COLO668 (cell line): ENCODE data around the gene CYP26C1.

Source experiments
- DNase-seq: peaks from one replicate; lab custom pipeline; 2025; ENCODE audit not compliant: unreplicated experiment; lab: John Stamatoyannopoulos, UW

CYP26C1 gene, protein sequence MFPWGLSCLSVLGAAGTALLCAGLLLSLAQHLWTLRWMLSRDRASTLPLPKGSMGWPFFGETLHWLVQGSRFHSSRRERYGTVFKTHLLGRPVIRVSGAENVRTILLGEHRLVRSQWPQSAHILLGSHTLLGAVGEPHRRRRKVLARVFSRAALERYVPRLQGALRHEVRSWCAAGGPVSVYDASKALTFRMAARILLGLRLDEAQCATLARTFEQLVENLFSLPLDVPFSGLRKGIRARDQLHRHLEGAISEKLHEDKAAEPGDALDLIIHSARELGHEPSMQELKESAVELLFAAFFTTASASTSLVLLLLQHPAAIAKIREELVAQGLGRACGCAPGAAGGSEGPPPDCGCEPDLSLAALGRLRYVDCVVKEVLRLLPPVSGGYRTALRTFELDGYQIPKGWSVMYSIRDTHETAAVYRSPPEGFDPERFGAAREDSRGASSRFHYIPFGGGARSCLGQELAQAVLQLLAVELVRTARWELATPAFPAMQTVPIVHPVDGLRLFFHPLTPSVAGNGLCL

DNA sequence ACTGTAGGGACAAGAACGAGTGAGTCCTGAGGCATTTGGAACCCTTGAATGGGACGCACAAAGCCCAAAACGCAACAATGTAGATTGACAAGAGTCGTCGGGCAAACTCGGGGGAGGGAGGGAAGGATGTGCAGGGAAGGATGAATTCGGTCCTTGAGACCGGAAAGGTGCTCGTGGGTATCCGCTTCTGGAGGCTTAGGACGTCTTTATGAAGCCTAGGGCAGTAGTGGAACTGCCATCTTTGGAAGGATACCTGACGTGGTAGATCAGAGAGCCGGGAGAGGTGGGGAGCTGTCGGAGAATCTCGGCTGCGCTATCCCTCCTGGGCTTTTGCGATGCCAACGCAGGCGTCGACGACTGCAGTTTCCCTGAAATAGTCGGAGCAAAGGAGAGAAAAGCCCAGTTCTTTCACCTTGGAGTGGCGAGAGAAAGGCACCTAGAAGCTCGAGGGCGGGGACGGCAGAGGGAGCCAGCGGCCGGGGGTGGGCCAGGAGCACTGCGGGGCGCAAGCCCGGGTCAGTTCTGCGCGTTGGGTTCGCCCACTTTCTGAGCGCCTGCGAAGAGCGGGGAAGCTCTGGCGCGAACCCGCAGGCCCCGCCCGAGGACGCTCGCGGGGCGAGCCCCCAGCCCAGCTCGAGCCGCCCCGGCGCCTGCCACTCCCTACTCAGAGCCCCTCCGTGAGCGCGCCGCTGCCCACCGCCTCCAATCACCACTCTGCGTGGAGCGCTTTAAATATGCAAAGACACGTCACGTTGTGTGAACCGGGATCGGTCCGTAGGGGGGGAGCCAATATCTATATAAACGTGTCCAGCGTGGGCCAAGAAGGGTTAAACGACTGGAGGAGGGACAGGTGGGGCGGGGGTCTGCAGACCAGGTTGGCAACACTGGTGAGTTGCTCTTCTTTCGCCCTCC lies at the start of gene CYP26C1:
CYP26C1 (plus strand) TSS at position 824 of the 912 bp plus-strand sequence. CDS start 466 bp downstream, outside the sequence.
- DNase-seq = no peak

- DNase-seq = no peak
These were observed 44.9 kb upstream of the CYP26C1 start for GRCh38 chr10:93015722-93016121.

DNA sequence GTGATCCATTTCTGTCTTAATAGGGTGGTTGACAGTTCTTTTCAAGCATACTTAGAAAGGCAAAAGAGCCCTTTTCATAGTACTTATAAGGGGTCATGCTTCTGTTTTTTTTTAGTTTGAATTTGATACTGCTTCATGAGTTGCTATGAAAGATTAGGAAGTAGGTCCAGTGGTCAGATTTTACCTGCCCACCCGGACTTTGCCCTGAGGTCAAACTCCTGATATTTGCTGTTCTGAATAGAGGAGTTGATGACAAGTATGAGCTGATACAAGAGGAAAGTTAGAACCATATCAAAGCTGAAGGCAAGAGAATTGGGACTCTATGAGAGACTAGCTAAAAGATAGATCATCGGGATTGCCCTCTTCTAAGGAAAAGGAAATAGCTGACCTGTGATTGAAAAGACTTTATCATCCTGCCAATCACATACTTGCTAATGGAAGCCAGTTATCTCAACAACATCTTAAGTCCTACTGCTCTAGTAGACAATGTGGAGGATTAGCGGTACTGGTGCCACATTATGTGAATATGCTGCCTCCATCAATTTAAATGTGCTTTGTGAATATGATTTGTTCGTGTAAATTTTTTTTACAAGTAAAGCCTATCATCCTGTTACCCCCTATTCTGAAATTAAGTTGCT lies 37.5 kb upstream of the CYP26C1 start:
- no peak for DNase-seq

DNA sequence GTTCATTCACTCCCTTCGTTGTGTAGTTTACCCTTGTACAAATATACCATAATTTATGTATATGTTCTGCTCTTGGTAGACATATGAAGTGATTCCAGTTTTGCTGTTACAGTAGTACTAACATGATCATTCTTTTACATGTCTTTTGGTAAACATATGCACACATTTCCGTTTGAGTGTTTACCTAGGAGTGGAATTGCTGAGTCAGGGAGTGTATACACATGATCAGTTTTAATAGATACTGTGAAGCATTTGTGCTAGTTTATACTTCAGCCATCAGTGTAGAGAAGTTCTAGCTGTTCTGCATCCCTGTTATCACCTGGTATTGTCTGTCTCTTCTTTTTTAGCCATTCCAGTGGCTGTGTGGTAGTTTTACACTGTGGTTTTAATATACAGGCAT lies 34.5 kb upstream of the CYP26C1 start:
- no peak for DNase-seq

GRCh38 chr10:93027508-93027907 lies 33.1 kb upstream of the CYP26C1 start:
- DNase-seq = no peak

DNA sequence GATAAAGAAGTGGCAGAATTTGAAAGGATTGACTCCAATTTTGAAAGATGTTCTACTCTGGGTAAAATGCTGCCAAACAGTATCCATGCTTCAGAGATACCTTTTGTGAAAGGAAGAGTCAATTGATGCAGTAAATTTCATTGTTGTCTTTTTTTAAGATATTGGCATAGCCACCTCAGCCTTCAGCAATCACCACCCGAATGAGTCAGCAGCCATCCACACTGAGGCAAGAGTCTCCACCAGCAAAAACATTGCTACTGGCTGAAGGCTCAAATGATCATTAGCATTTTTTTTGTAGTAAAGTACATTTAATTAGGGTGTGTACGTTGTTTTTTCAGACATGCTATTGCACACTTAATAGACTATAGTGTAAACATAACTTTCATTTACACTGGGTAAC lies 31.7 kb upstream of the CYP26C1 start:
- DNase-seq = no peak

GRCh38 chr10:93030409-93030808 lies 30.2 kb upstream of the CYP26C1 start:
- no peak for DNase-seq

GRCh38 chr10:93032105-93032808 lies 28.3 kb upstream of the CYP26C1 start:
- no peak for DNase-seq

DNA sequence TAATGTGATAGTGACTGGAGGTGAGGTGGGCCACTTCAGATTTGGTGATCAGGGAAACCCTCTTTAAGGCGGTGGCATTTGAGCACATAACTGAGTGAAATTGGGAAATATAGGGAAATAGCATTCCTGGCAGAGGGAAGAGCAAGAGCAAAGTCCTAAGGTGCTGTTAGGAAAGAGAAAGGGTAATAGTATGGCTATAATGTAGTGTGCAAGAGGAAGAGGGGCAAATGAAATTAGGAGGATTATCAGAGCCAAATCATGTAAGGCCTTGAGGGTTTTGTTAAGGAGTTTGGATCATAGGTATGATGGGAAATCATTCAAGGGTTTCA lies 27.8 kb upstream of the CYP26C1 start:
- DNase-seq = no peak

GRCh38 chr10:93034426-93034825 lies 26.2 kb upstream of the CYP26C1 start:
- DNase-seq = no peak

- DNase-seq = no peak
These were observed 21.5 kb upstream of the CYP26C1 start for GRCh38 chr10:93039110-93039509.

GRCh38 chr10:93039721-93040120 lies 20.9 kb upstream of the CYP26C1 start:
- no peak for DNase-seq

GRCh38 chr10:93054486-93054885 lies 6.1 kb upstream of the CYP26C1 start:
- DNase-seq = no peak

- no peak for DNase-seq
These were observed 2.5 kb upstream of the CYP26C1 start for GRCh38 chr10:93058139-93058538.

GRCh38 chr10:93060887-93061593 lies 442 bp downstream of the CYP26C1 start:
- DNase-seq = no peak

GRCh38 chr10:93061594-93062513 lies 1.3 kb downstream of the CYP26C1 start:
- peak; percentile 20 for DNase-seq

- peak; percentile 48 for DNase-seq
These were observed 2.0 kb downstream of the CYP26C1 start for GRCh38 chr10:93062514-93063143.

DNA sequence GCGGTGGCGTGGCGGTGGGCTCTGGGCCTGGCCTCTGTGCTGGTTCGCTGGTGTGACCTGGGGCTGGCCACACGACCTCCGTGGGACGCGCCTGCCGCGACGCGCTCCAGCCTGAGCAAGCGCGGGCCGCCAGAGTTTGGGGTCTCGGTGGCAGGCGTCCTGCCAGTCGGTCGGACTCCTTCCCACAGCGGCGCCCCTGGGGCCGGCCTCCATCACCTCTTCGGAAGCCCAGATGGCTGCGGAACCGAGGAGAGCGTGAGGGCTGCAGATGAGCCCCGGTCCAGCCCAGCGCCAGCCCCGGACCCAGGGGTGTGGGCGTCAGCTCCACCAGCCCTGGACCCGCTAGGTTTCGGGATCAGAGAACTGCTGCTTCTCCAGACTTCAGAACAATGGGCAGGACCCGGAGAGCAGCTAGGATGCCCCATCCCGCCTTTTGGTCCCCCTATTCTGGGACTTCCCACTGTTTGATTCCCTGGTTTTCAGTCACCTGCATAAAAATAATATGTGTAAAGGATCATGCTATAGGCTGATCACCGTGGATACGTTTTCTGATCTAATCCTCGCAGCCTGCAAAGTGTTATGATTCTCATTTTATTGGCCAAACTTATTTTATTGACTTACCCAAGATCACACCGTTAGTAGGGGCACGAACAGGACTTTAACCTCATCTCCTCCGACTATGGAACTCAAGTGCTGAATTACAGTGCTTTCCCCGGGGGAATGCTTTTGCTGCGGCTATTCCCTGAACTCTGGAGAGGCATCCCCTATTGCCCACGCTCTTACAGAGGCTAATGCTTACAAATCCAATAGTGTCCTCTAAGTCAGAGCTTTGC lies 2.8 kb downstream of the CYP26C1 start:
- no peak for DNase-seq
